HepG2 (cell line): Measurements from ENCODE around the gene LRRC45. TPM values are rescaled to one million over a fixed set of nuclear protein-coding genes. Genes with fewer than 3 reads are reported as not detected.

Source experiments
- ERF ChIP-seq: IDR thresholded peaks from 2 replicates; pipeline ENCODE4 v1.6.1; 2018; ENCODE audit warnings: missing biosample characterization, missing genetic modification reagents
- MATR3 ChIP-seq: sonication (generic); formaldehyde crosslinking; IDR thresholded peaks from 2 replicates; pipeline ENCODE4 v1.4.0; 2020; ENCODE audit warnings: missing genetic modification reagents
- MYNN ChIP-seq: sonication (generic); formaldehyde crosslinking; IDR thresholded peaks from 2 replicates; pipeline ENCODE4 v1.4.0; 2020; ENCODE audit warnings: mild to moderate bottlenecking, low read depth, missing genetic modification reagents
- NFKBIZ ChIP-seq: IDR thresholded peaks from 2 replicates; pipeline ENCODE4 v1.6.1; 2018; ENCODE audit warnings: missing genetic modification reagents, missing compliant biosample characterization
- PATZ1 ChIP-seq: sonication (generic); formaldehyde crosslinking; IDR thresholded peaks from 2 replicates; pipeline ENCODE4 v1.4.0; 2020; ENCODE audit warnings: missing genetic modification reagents
- TFE3 ChIP-seq: IDR thresholded peaks from 2 replicates; pipeline ENCODE4 v1.6.1; 2016
- THYN1 ChIP-seq: sonication (generic); formaldehyde crosslinking; IDR thresholded peaks from 2 replicates; pipeline ENCODE4 v1.8.1; 2023; ENCODE audit warnings: low read depth, mild to moderate bottlenecking, moderate library complexity, missing genetic modification reagents, borderline replicate concordance
- TOE1 ChIP-seq: sonication (generic); formaldehyde crosslinking; IDR thresholded peaks from 2 replicates; pipeline ENCODE4 v1.4.0; 2020; ENCODE audit warnings: mild to moderate bottlenecking, missing genetic modification reagents
- ZBTB10 ChIP-seq: sonication (generic); formaldehyde crosslinking; IDR thresholded peaks from 2 replicates; pipeline ENCODE4 v1.4.0; 2020; ENCODE audit warnings: missing genetic modification reagents, borderline replicate concordance
- ZBTB3 ChIP-seq: sonication (generic); formaldehyde crosslinking; IDR thresholded peaks from 2 replicates; pipeline ENCODE4 v1.4.0; 2020; ENCODE audit warnings: low read depth, mild to moderate bottlenecking, moderate library complexity, missing genetic modification reagents, borderline replicate concordance
- ZNF329 ChIP-seq: sonication (generic); formaldehyde crosslinking; IDR thresholded peaks from 2 replicates; pipeline ENCODE4 v1.9.0; 2021; ENCODE audit warnings: low read depth, mild to moderate bottlenecking, missing genetic modification reagents
- ZNF354B ChIP-seq: sonication (generic); formaldehyde crosslinking; IDR thresholded peaks from 2 replicates; pipeline ENCODE4 v1.8.0; 2022; ENCODE audit warnings: mild to moderate bottlenecking, missing genetic modification reagents
- ZNF414 ChIP-seq: sonication (generic); formaldehyde crosslinking; IDR thresholded peaks from 2 replicates; pipeline ENCODE4 v1.5.0; 2020; ENCODE audit warnings: missing genetic modification reagents
- ZNF513 ChIP-seq: sonication (generic); formaldehyde crosslinking; conservative IDR thresholded peaks from 2 replicates; pipeline ENCODE4 v1.5.0; 2020; ENCODE audit warnings: missing genetic modification reagents
- ZNF576 ChIP-seq: sonication (generic); formaldehyde crosslinking; IDR thresholded peaks from 2 replicates; pipeline ENCODE4 v1.4.0; 2020; ENCODE audit warnings: mild to moderate bottlenecking, missing genetic modification reagents
- ZNF691 ChIP-seq: sonication (generic); formaldehyde crosslinking; IDR thresholded peaks from 2 replicates; pipeline ENCODE4 v1.4.0; 2020; ENCODE audit warnings: missing genetic modification reagents, low read depth, mild to moderate bottlenecking, borderline replicate concordance
- polyA plus RNA-seq, 8 experiments: library from polyadenylated mRNA; depleted of rRNA in 3 of 8; stranded (reverse) in 7 of 8; unstranded in 1 of 8; fragments of >200 nt; fragmentation: Illumina TruSeq in 4 of 8; extraction: Trizol in 4 of 8; gene quantifications; 2 replicates each; pipeline versions ENCODE4 v1.2.1 to v1.2.3, GENCODE V29; 2011 to 2016; ENCODE audit warnings: low read depth in 4 of 8, missing spikeins in 1 of 8, mixed read lengths in 1 of 8; ENCODE audit not compliant: insufficient read depth in 1 of 8
- total RNA-seq, 5 experiments: library from RNA; depleted of rRNA; stranded (reverse); fragments of >200 nt; fragmentation: Illumina TruSeq; extraction: Trizol; gene quantifications; 2 replicates each; pipeline ENCODE4 v1.2.3, GENCODE V29; 2016; ENCODE audit warnings: low read depth in 1 of 5

The LRRC45 gene
- total and polyA plus RNA-seq, 2 of the 13 experiments (the other 11 are each of a cell fraction or from before 2014, with no cell fraction given): 11.6 to 48.1 TPM

GRCh38 chr17:82062076-82062983 lies 39.2 kb downstream of the LRRC45 start (continued):
- TF ChIP-seq ZNF513 (CRISPR knock-in tag): no peak
- no peak for TF ChIP-seq ZNF414
- no peak for TF ChIP-seq ERF (CRISPR knock-in tag)
- 0 out of 2 replicates have a peak, but pooled peaks have one; percentile 25 for TF ChIP-seq ZNF329 (CRISPR knock-in tag)
- TF ChIP-seq ZNF354B (CRISPR knock-in tag): no peak
- TF ChIP-seq THYN1 (CRISPR knock-in tag): no peak
- no peak for TF ChIP-seq ZBTB10 (CRISPR knock-in tag)
- TF ChIP-seq MATR3 (CRISPR knock-in tag): no peak
- TF ChIP-seq PATZ1 (CRISPR knock-in tag): no peak
- no peak for TF ChIP-seq TFE3 (CRISPR knock-in tag)
- TF ChIP-seq ZNF691 (CRISPR knock-in tag): no peak
- no peak for TF ChIP-seq ZBTB3
- no peak for TF ChIP-seq ZNF576
- TF ChIP-seq NFKBIZ: no peak
- no peak for TF ChIP-seq TOE1 (CRISPR knock-in tag)
- no peak for TF ChIP-seq MYNN (CRISPR knock-in tag)
